Body of pancreas (tissue), 4 donors: ENCODE results near the gene FAM131A. TPM values are rescaled to one million over a fixed set of nuclear protein-coding genes. Genes with fewer than 3 reads are reported as not detected.

Experiments used
- ATAC-seq: fragments of 150-250 bp; one replicate; pipeline ENCODE4 v1.9.1; 2016
- DNase-seq, 4 donors: peaks; one replicate each; pipeline ENCODE4 v3.0.0-alpha.2; 2019
- H3K27ac ChIP-seq, 4 donors: fragments of 200-600 bp; sonication (generic); 1 replicate in 3 of 4; 2 replicates in 1 of 4; pipeline versions ENCODE4 v1.5.1 to v1.6.1; 2016 to 2019; ENCODE audit warnings: mild to moderate bottlenecking in 1 of 4, mixed read lengths in 1 of 4, moderate library complexity in 1 of 4
- H3K27me3 ChIP-seq, 2 donors: fragments of 200-600 bp; sonication (generic); one replicate each; pipeline ENCODE4 v1.6.0; 2016; ENCODE audit warnings: mild to moderate bottlenecking in 1 of 2
- H3K36me3 ChIP-seq, 2 donors: fragments of 200-600 bp; sonication (generic); replicated peaks in 1 of 2; 2 replicates each; pipeline ENCODE4 v1.5.1; 2016; ENCODE audit warnings: low read depth in 2 of 2; ENCODE audit not compliant: insufficient read depth in 1 of 2
- H3K4me1 ChIP-seq: fragments of 200-600 bp; sonication (generic); one replicate; pipeline ENCODE4 v1.6.0; 2016
- H3K4me3 ChIP-seq, 2 donors: fragments of 200-600 bp; sonication (generic); 1 replicate in 1 of 2; 2 replicates in 1 of 2; pipeline ENCODE4 v1.5.1; 2016 to 2019
- H3K9me3 ChIP-seq, 3 donors: fragments of 200-600 bp; sonication (generic); 1 replicate in 2 of 3; 2 replicates in 1 of 3; pipeline ENCODE4 v1.5.1; 2016
- POLR2A ChIP-seq, 3 donors: fragments of 450-650 bp; IDR thresholded peaks; one replicate each; pipeline ENCODE4 v1.6.1; 2016; ENCODE audit warnings: antibody characterized with exemption in 3 of 3, mild to moderate bottlenecking in 2 of 3
- WGBS, 2 donors: methylation state at CpG; one replicate each; pipeline ENCODE4 v1.1.5; 2017; 5-methylcytosine and 5-hydroxymethylcytosine counted together
- intact Hi-C: fragments of 100-400 bp; cut with DNase I; formaldehyde crosslinking; loops from one replicate; pipeline ENCODE4 v1.15.1; 2023
- total RNA-seq, 2 donors: library from RNA; depleted of rRNA; stranded (reverse); fragments of >200 nt; gene quantifications; one replicate each; pipeline ENCODE4 v1.1.0, GENCODE V29; 2016
- TF ChIP-seq, protein P1 (sequence below), 7 experiments: fragments of 450-650 bp in 4 of 7; fragments of 200-600 bp in 3 of 7; sonication (generic) in 3 of 7; IDR thresholded peaks; one replicate each; pipeline ENCODE4 v1.5.1; 2016 to 2019; ENCODE audit warnings: antibody characterized with exemption in 7 of 7

FAM131A gene
- total RNA-seq, 2 donors from 2014 or later, result 11.5 to 13.5 TPM

DNA sequence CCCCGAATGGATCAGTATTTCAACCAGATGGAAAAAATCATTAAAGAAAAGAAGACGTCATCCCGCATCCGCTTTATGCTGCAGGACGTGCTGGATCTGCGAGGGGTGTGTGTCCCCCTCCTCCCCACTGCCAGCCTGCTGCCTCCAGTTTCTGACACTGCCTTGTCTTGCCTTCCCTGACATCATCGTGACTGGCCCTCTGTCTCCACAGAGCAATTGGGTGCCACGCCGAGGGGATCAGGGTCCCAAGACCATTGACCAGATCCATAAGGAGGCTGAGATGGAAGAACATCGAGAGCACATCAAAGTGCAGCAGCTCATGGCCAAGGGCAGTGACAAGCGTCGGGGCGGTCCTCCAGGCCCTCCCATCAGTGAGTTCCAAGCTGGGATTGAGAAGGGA lies 12.1 kb upstream of the FAM131A start:
- no peak overlapping the region for H3K27ac ChIP-seq
- ATAC-seq, result no peak
- 79 to 87% methylated on average over 11 to 12 of the region's 13 CpGs for WGBS, 2 donors
- DNase-seq, result no peak
- H3K4me1 ChIP-seq, result peaks cover 23% of the 10 kb centered on the region
- TF ChIP-seq POLR2A (IDR thresholded peaks at IDR 0.05), result no peak
- TF ChIP-seq, protein P1, sequence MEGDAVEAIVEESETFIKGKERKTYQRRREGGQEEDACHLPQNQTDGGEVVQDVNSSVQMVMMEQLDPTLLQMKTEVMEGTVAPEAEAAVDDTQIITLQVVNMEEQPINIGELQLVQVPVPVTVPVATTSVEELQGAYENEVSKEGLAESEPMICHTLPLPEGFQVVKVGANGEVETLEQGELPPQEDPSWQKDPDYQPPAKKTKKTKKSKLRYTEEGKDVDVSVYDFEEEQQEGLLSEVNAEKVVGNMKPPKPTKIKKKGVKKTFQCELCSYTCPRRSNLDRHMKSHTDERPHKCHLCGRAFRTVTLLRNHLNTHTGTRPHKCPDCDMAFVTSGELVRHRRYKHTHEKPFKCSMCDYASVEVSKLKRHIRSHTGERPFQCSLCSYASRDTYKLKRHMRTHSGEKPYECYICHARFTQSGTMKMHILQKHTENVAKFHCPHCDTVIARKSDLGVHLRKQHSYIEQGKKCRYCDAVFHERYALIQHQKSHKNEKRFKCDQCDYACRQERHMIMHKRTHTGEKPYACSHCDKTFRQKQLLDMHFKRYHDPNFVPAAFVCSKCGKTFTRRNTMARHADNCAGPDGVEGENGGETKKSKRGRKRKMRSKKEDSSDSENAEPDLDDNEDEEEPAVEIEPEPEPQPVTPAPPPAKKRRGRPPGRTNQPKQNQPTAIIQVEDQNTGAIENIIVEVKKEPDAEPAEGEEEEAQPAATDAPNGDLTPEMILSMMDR (IDR thresholded peaks at IDR 0.05), result no peak
- no peaks in the 10 kb centered on the region for H3K9me3 ChIP-seq
- intact Hi-C loops, result no loop called here
- H3K4me3 ChIP-seq, result no peak overlapping the region
- H3K27me3 ChIP-seq, result no peaks in the 10 kb centered on the region
- H3K36me3 ChIP-seq, result peaks cover 69 to 87% of the 10 kb centered on the region in 2 donors

DNA sequence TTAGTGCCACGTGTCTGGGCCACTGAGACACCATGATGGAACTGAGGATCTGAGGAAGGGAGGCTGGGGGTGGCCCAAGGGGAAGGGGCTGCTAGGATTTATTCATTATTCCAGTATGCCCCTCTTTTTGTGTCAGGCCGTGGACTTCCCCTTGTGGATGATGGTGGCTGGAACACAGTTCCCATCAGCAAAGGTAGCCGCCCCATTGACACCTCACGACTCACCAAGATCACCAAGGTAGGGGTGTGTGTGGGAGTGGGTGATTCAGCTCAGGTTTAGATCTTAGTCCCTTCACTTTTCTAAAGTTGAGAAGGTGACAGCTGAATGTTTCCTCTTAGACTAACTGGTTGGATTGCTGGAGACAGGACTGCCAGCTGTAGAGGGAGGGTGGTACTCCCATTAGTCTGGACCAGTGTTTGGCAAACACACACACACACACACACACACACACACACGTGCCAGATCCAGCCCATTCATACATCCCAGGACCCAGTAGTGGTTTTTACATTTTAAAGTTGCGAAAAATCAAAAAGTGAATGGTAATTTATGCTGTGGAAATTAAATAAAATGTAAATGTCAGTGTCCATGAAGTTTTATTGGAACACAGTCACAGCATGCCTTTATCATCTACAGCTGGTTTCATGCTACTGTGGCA lies 11.6 kb upstream of the FAM131A start:
- DNase-seq (no peak), ATAC-seq (no peak)
- no peak overlapping the region for H3K27ac ChIP-seq
- TF ChIP-seq POLR2A (IDR thresholded peaks at IDR 0.05), result no peak
- TF ChIP-seq, protein P1 (IDR thresholded peaks at IDR 0.05), result no peak
- WGBS, 2 donors, result 77 to 80% methylated on average over 6 of the region's 6 CpGs
- H3K36me3 ChIP-seq, result peaks cover 69 to 90% of the 10 kb centered on the region in 2 donors
- H3K27me3 ChIP-seq, result no peaks in the 10 kb centered on the region
- no peaks in the 10 kb centered on the region for H3K9me3 ChIP-seq
- intact Hi-C loops, result no loop called here
- peaks cover 18% of the 10 kb centered on the region for H3K4me1 ChIP-seq
- no peak overlapping the region for H3K4me3 ChIP-seq

DNA sequence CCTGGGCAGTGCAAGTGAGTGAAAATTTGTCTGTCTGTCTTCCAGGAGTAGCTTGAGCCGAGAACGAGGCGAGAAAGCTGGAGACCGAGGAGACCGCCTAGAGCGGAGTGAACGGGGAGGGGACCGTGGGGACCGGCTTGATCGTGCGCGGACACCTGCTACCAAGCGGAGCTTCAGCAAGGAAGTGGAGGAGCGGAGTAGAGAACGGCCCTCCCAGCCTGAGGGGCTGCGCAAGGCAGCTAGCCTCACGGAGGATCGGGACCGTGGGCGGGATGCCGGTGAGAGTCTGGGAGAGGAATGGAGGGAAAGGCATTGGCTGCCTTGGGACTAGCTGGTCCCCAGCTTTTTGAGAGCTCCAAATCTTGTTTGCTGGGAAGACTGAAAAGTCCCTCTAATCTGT lies 10.2 kb upstream of the FAM131A start:
- WGBS, 2 donors, result 89 to 93% methylated on average over 21 of the region's 21 CpGs
- no peak for DNase-seq
- no peaks in the 10 kb centered on the region for H3K27me3 ChIP-seq
- H3K27ac ChIP-seq, result no peak overlapping the region
- intact Hi-C loops, result no loop called here
- TF ChIP-seq, protein P1 (IDR thresholded peaks at IDR 0.05), result no peak
- no peak for TF ChIP-seq POLR2A (IDR thresholded peaks at IDR 0.05)
- peaks cover 4% of the 10 kb centered on the region for H3K4me1 ChIP-seq
- H3K4me3 ChIP-seq, result no peak overlapping the region
- no peaks in the 10 kb centered on the region for H3K9me3 ChIP-seq
- no peak for ATAC-seq
- H3K36me3 ChIP-seq, result peaks cover 72 to 90% of the 10 kb centered on the region in 2 donors

DNA sequence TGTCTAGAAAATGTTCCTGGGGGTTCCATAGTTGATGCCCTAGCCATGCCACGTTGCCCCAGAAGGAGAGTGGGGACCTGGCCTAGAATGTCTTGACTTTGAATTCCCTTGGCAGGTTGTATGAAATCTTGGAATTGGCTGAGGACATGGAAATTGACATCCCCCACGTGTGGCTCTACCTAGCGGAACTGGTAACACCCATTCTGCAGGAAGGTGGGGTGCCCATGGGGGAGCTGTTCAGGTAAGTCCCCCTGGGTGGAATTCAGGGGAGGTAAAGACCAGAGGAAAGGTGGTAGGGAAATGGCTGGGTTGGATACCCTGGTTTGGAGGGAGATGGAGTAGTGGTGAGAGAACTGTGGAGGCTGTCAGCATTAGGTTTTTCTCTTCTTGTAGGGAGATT lies 8.9 kb upstream of the FAM131A start:
- intact Hi-C loops, result no loop called here
- TF ChIP-seq POLR2A (IDR thresholded peaks at IDR 0.05), result no peak
- TF ChIP-seq, protein P1 (IDR thresholded peaks at IDR 0.05), result no peak
- Histone ChIP-seq H3K4me1 (no peaks in the 10 kb centered on the region), H3K27me3 (no peaks in the 10 kb centered on the region), H3K27ac (no peak overlapping the region), H3K9me3 (no peaks in the 10 kb centered on the region), H3K36me3 (peaks cover 65 to 86% of the 10 kb centered on the region in 2 donors), H3K4me3 (no peak overlapping the region)
- ATAC-seq, result no peak
- 43 to 59% methylated on average over 3 of the region's 3 CpGs for WGBS, 2 donors
- DNase-seq, result no peak
